Measurements from ENCODE around the gene HNRNPLL. TPM values are rescaled to one million over a fixed set of nuclear protein-coding genes. Genes with fewer than 3 reads are reported as not detected.

Gene HNRNPLL
- total and polyA plus RNA-seq, 2 of the 8 experiments (the other 6 are each of a cell fraction or from before 2014, with no cell fraction given): 18.6 to 69.3 TPM

- no peak for TF ChIP-seq USF2 (IDR thresholded peaks at IDR 0.05; ENCODE audit: low read length)
- no peak for TF ChIP-seq RNF2 (IDR thresholded peaks at IDR 0.05; ENCODE audit: borderline replicate concordance, low read depth, low read length, missing control alignments, poor library complexity, severe bottlenecking)
- no peak for TF ChIP-seq CBX5 (IDR thresholded peaks at IDR 0.05; ENCODE audit: low read depth, low read length)
Measured at GRCh38 chr2:38599706-38600105, 3.0 kb downstream of the HNRNPLL start (continued).

Data from H1 (cell line).